Smooth muscle cell (in vitro differentiated cells): ENCODE results near the gene WDR13. TPM values are rescaled to one million over a fixed set of nuclear protein-coding genes. Genes with fewer than 3 reads are reported as not detected.

Experiments
- DNase-seq: peaks from one replicate; lab custom pipeline; 2025; ENCODE audit not compliant: unreplicated experiment; lab: John Stamatoyannopoulos, UW
- H2AFZ ChIP-seq: fragments of 200-600 bp; sonication (generic); 2 replicates; pipeline ENCODE4 v1.6.0; 2016; ENCODE audit warnings: antibody characterized with exemption, low read depth, mild to moderate bottlenecking
- H3F3A ChIP-seq: fragments of 200-600 bp; sonication (generic); 2 replicates; pipeline ENCODE4 v1.6.0; 2017; ENCODE audit warnings: antibody characterized with exemption, low read depth
- H3K27ac ChIP-seq: fragments of 200-600 bp; sonication (generic); 2 replicates; pipeline ENCODE4 v1.5.1; 2016; ENCODE audit warnings: low read depth, mild to moderate bottlenecking
- H3K27me3 ChIP-seq: fragments of 200-600 bp; sonication (generic); 2 replicates; pipeline ENCODE4 v1.6.1; 2016; ENCODE audit warnings: low read depth, mild to moderate bottlenecking
- H3K36me3 ChIP-seq: fragments of 200-600 bp; sonication (generic); 2 replicates; pipeline ENCODE4 v1.5.1; 2016; ENCODE audit warnings: low read depth
- H3K4me1 ChIP-seq: fragments of 200-600 bp; sonication (generic); 2 replicates; pipeline ENCODE4 v1.5.1; 2016; ENCODE audit warnings: low read depth
- H3K4me2 ChIP-seq: fragments of 200-600 bp; sonication (generic); 2 replicates; pipeline ENCODE4 v1.6.0; 2016; ENCODE audit warnings: mild to moderate bottlenecking
- H3K4me3 ChIP-seq: fragments of 200-600 bp; sonication (generic); 2 replicates; pipeline ENCODE4 v1.5.1; 2016; ENCODE audit warnings: mild to moderate bottlenecking
- H3K79me2 ChIP-seq: fragments of 200-600 bp; sonication (generic); 2 replicates; pipeline ENCODE4 v1.6.0; 2016; ENCODE audit warnings: low read depth, mild to moderate bottlenecking
- H3K9ac ChIP-seq: fragments of 200-600 bp; sonication (generic); 2 replicates; pipeline ENCODE4 v1.6.0; 2016; ENCODE audit warnings: low read depth
- H3K9me3 ChIP-seq: fragments of 200-600 bp; sonication (generic); replicated peaks from 2 replicates; pipeline ENCODE4 v1.5.1; 2016; ENCODE audit warnings: low read depth
- H4K20me1 ChIP-seq: fragments of 200-600 bp; sonication (generic); 2 replicates; pipeline ENCODE4 v1.6.0; 2016; ENCODE audit warnings: low read depth
- CTCF ChIP-seq: fragments of 200-600 bp; sonication (generic); IDR thresholded peaks from 2 replicates; pipeline ENCODE4 v1.5.1; 2017; ENCODE audit warnings: borderline replicate concordance, mild to moderate bottlenecking, antibody characterized with exemption; ENCODE audit not compliant: insufficient read depth, poor library complexity, severe bottlenecking
- WGBS: methylation state at CpG from one replicate; pipeline ENCODE4 v1.1.7; 2016; ENCODE audit warnings: low lambda C conversion rate; 5-methylcytosine and 5-hydroxymethylcytosine counted together
- polyA plus RNA-seq: library from polyadenylated mRNA; unstranded; fragments of >200 nt; fragmentation: Nextera tagmentation; extraction: Ambion mirVana; gene quantifications from 2 replicates; pipeline ENCODE4 v1.2.1, GENCODE V29; 2016
- total RNA-seq: library from RNA; depleted of rRNA; stranded (reverse); fragments of >200 nt; gene quantifications from 2 replicates; pipeline ENCODE4 v1.2.3, GENCODE V29; 2014

Gene WDR13
- total and polyA plus RNA-seq, 2 experiments from 2014 or later: 46.9 to 133 TPM

- Histone ChIP-seq H3K4me1 (no peaks in the 10 kb centered on the region), H3K4me2 (no peak overlapping the region), H3F3A (no peaks in the 10 kb centered on the region), H4K20me1 (no peaks in the 10 kb centered on the region), H3K27ac (no peak overlapping the region), H2AFZ (no peak overlapping the region), H3K4me3 (no peak overlapping the region), H3K36me3 (no peaks in the 10 kb centered on the region), H3K27me3 (no peaks in the 10 kb centered on the region), H3K9ac (no peak overlapping the region), H3K79me2 (no peaks in the 10 kb centered on the region), H3K9me3 (no peaks in the 10 kb centered on the region)
- DNase-seq: no peak
- WGBS: 68% methylated on average over 8 of the region's 8 CpGs
- TF ChIP-seq CTCF: no peak
These were observed 20.4 kb downstream of the WDR13 start for GRCh38 chrX:48617542-48618340.

- DNase-seq: no peak
- Histone ChIP-seq H3K79me2 (no peaks in the 10 kb centered on the region), H4K20me1 (no peaks in the 10 kb centered on the region), H3K4me1 (no peaks in the 10 kb centered on the region), H3F3A (no peaks in the 10 kb centered on the region), H3K9ac (no peak overlapping the region), H3K36me3 (no peaks in the 10 kb centered on the region), H3K27me3 (no peaks in the 10 kb centered on the region), H3K27ac (no peak overlapping the region), H3K9me3 (no peaks in the 10 kb centered on the region), H2AFZ (no peak overlapping the region), H3K4me3 (no peak overlapping the region), H3K4me2 (no peak overlapping the region)
- TF ChIP-seq CTCF: no peak
- 77% methylated on average over 5 of the region's 5 CpGs for WGBS
These were observed 29.4 kb downstream of the WDR13 start for GRCh38 chrX:48626401-48627298.

- Histone ChIP-seq H3F3A (no peaks in the 10 kb centered on the region), H3K27ac (no peak overlapping the region), H3K9ac (no peak overlapping the region), H2AFZ (no peak overlapping the region), H3K4me1 (no peaks in the 10 kb centered on the region), H3K36me3 (no peaks in the 10 kb centered on the region), H3K4me3 (no peak overlapping the region), H3K4me2 (no peak overlapping the region), H4K20me1 (no peaks in the 10 kb centered on the region), H3K27me3 (no peaks in the 10 kb centered on the region), H3K79me2 (no peaks in the 10 kb centered on the region), H3K9me3 (no peaks in the 10 kb centered on the region)
- peak; percentile 43 for TF ChIP-seq CTCF
- no peak for DNase-seq
- WGBS: 61% methylated on average over 18 of the region's 18 CpGs
These were observed 34.2 kb downstream of the WDR13 start for GRCh38 chrX:48631376-48632090.
